ENCODE measurements around the gene FBXO48.
"Not testable (repeated sequence)": the region's sequence is repeated elsewhere in the genome, so short reads cannot be mapped to it uniquely, and the experiment has no call there.

Gene FBXO48

DNA sequence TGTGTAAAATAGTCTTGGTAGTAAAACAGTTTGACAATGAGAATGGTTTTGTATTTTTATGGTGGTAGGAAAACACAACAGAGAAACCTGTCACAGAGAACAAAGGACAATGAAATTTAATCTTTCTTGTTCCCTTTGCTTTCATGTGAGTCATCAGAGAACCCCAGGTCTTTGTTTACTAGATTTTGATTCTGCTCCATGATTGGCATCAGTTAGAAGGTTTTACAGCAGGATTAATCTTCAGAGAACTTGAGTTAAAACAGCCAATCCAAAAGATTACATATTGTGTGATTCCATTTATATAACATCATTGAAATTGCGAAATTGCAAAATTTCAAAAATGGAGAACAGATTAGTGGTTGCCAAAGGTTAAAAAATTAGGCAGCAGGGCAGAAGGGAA is 2.8 kb upstream of the FBXO48 start:
- no peak for DNase-seq

DNA sequence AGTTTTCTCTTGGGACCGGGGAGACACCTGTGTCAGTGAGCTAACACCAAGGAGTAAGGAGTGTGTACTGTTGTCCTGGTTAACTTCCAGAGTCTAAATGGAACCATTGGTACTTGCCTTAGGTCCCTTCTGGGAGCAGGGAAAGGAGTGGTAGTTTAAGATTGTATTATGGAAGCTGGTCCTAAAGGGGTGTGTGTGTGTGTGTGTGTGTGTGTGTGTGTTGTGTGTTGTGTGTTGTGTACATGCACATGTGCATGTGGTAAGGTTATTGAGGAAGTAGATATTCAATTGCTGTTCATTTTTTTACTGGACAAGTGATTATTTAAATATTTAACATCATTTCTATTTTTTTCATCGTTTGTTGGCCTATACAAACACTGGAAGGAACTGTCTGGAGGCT is 1.7 kb upstream of the FBXO48 start:
- DNase-seq: no peak

DNA sequence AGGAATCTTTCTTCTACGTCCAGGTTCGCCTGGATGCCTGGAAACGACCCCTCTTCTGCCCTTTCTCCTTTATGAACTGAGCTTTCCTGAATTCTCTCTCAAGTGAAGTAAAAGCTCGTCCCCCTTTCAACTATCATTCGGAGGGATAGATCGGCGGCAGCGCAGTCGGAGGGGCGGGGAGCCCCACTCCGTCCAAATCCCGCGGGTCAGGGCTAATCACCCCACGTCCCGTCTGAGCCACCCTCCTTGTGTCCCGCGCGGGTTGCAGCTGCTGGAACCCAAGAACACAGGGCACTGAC is 367 bp downstream of the FBXO48 start:
- no peak for DNase-seq

DNA sequence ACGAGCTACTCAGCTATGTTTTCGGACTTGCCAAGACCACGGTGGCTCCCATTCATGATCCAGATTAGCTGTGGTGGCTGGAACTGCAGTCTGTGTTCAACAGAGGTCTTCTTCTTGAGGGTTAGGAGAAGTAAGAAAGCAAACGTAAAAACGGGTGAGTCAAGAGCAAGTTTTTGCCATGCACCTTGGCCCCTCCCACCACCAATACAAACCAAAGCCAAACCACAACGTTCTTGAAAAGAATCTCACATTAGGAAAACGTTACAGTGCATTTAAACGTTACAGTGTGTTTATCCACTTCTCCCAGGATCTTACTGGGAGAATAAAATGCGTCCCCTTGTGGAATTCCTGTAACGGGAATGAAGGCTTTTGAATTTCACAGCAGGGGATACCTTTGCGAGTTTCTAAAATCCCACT is 725 bp downstream of the FBXO48 start:
- DNase-seq: peak; percentile 73

DNA sequence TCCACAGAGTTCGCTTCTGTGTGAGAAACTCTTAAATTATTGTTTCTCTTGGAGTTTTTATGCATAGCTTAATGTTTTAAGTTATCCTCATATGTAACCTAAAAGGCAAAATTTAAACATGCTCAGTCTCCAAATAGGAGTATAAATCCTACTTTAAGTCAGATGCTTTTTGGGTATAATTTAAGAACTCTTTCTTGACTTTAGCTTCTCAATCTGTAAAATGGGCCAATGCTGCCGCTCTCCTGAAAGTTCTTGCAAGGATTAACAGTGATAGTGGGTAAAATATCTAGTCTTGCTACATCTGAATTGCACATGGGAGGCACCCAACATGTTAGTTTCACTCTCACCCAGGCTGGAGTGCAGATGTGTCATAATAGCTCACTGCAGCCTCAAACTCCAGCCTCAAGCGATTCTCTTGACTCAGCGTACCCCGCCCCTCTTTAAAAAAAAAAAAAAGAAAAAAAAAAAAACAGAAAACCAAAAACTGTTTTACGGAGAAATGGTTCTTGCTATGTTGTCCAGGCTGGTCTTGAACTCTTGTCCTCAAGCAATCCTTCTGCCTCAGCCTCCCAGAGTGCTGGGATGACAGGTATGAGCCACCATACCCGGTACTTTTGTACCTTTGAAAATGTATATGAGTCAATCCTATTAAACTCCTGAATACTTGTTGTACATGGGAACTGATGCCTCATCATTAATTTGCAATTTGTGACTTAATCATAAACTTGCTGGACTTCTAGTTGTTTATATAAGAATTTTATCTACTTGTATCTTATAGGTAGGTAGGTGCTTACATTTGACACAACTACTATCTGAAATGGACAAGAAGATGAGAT is 1.8 kb downstream of the FBXO48 start:
- peak; percentile 68 for DNase-seq

DNA sequence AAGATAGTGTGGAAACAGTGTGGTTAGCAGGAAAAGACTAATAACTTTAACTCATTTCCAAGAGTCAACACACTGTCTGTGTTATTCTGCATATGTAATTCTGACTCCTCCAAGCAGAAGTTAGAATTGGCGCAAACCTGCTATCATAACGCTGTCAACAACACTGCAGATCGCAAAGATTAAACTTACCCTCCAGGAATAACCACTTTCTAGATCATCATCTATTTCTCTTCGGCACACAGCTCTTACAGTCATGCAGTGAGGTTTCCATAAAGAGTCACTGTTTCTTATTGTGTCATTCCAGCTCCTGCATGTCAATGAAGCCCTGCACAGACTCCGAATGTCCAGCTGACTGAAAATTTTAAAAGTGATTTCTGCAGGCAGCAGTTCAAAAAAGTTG is 2.4 kb downstream of the FBXO48 start:
- DNase-seq: no peak

DNA sequence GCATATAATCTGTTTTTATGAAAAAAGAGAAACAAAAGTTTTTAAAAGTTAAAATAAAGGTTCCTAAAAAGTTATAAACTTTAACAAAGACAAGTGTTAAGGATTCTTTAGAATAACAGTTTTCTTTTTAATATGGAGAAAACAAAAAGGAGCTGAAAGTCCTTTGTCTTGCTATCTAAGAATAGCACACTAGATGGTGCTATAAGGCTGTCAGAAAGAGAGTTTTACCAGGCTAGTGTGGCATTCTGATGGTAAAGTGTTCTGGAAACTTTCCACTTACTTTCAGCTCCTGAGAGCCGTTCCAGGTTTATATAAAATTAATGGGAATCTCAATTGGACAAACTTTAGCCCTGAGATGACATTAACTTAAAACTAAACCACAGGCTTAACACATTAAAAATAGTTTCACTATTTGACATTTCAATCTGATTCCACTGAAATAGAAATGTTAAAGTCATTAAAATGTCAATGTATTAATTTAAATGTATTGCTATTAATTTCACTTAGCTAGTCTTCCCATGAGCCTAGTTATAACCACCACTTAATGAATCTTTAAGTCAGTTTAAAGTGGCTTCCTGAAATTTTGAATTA is 3.7 kb downstream of the FBXO48 start:
- DNase-seq: peak; percentile 74

DNA sequence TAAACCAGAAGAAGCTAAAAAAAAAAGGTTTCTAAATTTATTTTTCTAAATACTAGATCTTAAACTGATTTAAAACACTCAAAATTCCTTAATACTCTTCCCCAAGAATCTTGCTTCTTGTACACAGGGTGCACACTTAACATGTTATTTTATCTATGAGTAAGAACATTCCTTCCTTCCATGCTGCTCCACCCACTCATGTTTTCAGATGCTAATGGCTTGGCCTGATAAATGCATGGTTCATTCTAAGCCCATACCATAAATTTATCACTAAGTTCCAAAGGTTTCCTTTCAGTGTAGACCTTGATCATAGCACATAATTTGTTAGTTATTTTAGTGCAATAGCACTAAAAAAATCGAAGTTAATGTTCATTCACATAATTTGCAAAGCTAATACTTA is 8.1 kb downstream of the FBXO48 start:
- DNase-seq: no peak

DNA sequence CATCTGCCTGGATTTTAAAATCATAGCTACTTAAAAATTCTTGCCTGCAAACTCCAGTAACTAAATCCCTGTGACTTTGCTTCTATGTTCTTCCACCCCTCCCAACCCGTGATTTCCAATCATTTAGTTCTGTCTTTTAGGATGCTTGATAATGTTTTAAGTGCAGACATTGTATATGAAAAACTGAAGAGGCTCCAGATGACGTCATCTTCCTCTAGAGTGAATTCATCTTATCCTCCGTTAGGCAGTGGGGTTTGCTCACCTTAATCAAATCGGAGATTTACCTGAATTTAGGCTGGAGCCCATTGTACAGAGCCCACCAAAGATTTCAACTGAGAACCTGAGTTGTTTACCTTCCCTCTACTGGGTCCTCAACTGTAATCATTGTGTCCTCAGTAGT is 10.9 kb downstream of the FBXO48 start:
- DNase-seq: no peak

DNA sequence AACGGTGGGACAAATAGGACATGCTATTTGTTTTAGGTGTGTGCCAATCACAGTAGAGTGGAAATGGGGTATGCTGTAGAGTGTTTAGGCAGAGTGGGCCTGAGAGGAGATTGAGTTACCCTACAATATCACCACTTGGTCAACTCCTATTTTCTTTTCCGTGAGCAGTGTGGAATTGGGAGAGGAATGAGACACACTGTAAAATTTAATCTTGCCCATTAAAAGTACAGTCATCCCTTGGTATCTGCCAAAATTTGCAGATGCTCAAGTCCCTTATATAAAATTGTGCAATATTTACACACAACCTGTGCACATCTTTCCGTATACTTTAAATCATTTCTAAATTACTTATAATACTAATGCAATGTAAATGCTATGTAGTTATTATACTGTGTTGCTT is 12.4 kb downstream of the FBXO48 start:
- no peak for DNase-seq

DNA sequence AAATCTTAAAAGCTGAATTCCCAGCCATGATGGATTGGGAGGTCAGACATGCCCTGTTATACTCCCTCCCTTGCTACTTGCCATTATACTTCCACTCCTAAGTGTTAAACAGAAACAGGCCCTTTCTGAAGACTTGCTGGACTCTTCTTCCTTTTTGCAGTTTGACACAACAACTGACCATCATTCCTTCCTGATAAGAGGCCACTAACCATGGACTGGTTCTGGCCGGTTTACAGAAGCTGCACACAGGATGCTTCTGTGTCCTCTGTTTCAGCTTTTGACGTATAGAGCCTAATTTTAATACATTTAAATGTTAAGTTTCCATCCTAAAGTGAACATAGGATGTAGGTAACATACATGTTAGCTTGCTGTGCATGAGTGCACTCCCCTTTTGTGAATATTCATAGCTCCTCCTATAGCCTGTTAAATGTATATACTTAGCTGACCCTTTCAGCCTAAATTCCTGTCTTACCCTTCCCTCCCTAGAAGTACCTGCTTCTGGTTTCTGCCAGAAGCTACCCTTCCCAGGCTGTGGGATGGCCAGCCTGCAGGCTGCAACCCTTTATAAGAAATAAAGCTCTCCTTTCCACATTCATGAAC is 13.2 kb downstream of the FBXO48 start:
- DNase-seq: no peak

DNA sequence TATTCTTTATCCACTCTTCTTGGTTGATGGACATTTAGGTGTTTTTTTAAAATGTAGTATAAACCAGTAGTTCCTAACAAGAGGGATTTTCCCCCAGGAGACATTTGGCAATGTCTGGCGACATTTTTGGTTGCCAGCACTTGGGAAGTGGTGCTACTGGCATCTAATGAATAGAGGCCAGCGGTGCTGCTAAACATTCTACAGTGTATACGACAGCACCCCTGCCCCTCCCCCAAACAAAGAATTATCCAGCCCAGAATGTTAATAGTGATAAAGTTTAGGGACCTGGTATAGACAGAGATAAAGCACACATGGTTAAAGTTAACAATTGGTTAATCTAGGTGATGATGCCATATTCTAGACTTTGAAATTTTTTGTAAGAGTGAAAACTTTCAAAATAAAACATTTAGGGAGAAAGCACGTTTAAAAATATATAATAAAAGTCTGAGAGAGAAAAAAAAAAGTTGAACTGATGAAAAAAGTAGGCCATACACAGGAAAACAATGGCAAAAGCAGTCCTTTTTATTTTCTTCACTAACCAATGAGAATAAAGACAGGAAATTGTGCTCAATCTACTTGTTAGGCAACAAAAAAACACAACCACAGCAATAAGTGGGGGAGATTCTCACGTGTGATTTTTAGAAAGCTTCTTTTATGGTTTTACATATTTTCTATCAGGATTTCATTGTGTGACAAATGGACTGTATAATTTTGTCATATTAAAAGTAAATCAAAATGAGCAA is 14.8 kb downstream of the FBXO48 start:
- peak; percentile 40 for DNase-seq

DNA sequence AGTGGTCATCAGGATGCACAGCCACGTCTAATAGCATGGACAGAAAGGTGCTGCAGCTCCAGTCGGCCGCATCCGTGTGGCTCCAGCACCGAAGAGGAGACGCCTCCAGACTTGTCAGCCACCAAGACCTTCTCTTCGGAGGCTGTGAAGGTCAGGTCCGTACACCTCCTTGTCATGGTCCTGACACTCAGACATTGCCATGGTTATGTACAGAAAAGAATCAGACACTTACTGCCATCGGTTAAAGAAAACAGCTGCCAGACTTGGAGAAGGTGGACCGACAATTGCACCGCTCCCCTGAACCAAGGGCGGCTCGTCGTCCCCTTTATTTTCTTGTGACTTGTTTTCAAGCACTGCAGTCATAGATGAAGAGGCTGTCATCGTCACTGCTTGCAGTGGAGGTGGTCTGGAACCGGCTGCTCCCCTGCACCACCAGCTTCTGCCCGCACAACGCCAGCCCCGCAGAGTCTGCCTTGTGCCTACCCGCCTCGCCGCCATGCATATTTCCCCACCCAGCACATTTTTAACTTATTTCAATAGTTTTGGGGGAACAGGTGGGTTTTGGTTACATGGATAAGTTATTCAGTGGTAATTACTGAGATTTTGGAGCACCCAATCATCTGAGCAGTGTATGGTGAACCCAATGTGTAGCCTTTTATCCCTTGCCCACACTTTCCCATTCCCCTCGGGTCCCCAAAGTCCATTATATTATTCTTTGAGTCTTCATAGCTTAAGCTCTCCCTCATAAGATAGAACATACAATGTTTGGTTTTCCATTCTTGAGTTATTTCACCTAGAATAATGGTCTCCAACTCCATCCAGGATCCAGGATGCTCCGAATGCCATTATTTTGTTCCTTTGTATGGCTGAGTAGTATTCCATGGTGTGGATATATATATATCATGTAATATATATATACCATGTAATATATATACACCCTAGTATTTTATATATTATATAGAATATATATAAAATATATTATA is 18.1 kb downstream of the FBXO48 start:
- DNase-seq: no peak

DNA sequence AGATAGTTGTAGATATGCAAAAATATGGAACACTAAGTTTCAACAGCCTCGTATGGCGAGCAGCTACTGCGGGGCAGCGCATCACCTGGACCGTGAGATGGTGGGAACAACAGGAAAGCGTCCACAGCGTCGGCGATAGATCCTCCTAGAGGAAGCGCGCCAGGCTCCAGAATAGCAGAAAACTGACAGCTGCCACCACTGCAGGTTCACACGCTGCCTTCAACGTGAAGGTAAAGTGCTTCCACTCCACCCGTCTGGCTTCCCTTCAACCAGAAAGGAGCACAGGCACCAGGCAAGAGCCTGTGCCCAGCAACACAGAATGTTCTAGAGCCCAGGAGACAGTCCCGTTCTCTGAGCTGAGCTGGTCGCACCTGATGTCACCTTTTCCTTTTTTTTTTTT is 20.0 kb downstream of the FBXO48 start:
- DNase-seq: no peak

DNA sequence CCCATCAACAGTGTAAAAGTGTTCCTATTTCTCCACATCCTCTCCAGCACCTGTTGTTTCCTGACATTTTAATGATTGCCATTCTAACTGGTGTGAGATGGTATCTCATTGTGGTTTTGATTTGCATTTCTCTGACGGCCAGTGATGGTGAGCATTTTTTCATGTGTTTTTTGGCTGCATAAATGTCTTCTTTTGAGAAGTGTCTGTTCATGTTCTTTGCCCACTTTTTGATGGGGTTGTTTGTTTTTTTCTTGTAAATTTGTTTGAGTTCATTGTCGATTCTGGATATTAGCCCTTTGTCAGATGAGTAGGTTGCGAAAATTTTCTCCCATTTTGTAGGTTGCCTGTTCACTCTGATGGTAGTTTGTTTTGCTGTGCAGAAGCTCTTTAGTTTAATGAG is 20.7 kb downstream of the FBXO48 start:
- not testable (repeated sequence) for DNase-seq

DNA sequence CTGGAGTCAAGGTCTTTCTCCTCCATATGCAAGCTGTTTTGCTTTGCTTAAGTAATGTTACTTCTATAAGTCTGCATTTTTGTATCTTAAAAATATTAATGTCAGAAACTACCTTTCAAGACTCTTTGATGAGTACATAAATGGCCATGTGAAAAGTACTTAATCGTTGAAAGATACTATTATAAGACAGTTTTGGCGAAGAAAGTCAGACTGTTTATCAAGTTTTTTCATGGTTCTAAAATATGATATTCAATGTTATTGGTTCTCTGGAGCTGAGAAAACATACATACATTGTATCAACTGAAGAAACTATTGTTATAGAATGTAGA is 25.1 kb downstream of the FBXO48 start:
- DNase-seq: no peak

DNA sequence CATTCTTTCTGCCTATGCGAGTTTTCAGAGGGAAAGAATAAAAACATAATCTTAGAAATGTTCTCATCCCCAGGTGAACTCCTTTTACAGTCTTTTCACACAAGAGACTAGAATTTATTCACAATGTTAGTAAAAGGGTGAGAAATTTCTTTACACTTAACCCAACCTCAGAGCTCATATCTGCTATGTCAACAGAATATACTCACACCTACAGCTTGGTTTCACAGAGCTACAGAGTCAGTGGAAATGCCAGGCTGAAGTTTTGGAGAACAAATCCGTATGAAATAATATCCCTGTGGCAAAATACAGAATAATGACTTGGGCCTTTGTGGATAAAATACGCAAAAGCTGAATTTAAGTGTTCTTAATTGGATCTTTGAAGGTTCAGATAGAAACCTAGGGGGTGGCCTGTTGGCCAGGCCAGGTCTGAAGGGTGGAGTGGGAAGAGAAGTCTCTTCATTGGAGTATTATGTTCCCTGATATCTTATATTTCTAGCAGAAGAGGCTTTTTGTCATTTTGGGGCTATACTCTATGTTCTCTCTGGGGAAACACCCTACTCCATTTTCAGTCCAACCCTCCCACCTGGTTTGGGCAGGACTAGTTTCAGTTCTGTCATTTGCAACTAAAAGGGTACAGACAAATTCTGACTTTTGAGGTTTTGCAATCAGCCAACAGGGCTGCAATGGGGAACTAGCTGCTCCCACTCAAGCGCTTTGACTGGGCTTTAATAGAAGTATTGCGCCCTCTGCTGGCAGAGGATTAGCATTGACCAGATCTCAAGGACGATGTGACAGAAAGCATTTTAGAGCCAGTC is 25.7 kb downstream of the FBXO48 start:
- DNase-seq: peak; percentile 92

DNA sequence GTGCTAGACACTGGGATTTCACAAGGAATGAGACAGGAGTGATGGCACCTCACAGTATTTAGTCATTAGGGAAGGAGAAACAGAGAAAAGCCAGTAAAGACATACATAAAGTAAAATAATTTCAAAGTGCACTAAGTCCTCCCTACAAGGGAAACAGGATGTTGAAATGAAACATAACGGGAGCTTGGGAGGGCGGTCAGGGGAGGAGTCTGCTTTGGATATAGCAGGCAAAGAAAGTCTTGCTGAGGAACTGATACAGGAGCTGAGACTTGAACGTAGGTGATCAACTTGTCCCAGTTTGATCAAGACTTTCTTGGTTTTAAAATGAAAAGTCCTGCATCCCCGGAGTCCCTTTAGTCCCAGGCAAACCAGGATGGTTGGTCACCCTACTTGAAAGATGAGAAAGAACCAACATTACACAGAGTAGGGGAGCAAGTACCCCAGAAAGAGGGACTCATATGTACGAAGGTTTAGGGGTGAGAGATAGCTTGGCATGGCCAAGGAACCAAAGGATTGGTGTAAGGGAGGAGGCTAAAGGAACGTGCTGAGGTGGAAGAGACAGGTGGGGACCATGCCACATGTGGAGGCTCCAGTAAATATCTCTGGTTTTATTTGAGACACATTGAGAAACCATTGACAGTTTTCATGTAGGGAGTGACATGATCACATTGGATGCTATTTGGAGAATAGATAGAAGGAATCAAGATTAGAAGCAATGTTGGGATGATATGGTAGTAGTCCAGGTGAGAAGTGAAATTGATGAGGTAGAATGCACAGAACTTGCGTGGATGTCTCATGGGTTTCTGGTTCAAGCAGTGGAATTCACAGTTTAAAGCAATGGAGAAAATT is 28.4 kb downstream of the FBXO48 start:
- no peak for DNase-seq

DNA sequence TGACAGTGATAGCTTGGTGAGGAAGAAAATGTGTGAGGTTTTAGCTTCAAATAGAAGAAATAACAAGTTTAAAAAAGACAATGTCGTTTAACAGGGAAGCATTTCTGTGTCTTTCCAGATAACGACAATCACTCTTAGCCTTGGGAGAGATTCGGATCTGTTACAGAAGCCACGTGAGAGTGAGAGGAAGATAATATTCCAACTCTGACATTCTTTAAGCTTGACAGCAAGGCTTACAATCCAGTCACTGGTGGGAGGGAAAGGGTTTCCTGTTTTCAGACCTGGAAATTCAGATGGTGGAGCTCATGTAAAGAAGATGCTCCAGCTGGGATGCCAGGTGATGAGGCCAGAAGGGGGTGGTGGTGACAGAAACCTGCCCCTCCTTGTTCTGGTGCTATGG is 30.8 kb downstream of the FBXO48 start:
- no peak for DNase-seq

DNA sequence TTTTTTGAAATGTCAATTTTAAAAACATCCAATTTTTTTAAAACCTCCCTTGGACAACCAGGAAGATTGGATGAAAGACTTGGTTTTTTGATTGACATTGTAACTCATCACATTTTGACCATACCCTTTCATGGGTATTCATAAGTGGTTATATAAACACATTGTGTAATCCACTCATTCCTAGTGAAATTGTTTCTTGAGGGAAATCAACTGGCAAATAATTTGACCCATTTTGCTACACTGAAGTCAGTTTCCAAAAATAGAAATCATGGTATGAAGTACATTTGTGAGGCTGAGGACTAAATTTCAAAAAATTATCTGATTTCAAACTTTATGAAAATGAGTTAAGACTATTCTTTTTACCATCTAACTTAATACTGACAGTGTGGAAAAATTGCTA is 31.5 kb downstream of the FBXO48 start:
- no peak for DNase-seq

DNA sequence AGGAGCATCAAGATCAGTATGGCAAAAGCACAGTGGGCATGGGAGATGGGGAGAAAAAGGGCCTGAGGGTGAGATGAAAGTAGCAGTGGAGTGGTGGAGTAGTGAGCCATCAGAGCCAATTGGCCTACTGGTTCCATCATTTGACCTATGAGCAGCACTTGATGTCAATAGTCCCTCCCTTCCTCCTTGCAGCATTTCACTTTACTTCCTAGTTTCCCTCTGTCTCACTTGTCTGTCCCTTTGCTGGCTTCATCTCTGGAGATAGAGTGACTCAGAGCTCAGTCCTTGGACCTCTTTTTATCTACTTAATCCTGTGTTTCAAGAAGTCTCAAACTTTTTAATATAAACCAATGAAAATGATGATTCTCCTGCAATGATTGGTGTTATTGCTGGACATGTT is 32.1 kb downstream of the FBXO48 start:
- DNase-seq: no peak
